A673 (cell line): ENCODE measurements around the gene DDX50. TPM values are rescaled to one million over a fixed set of nuclear protein-coding genes. Genes with fewer than 3 reads are reported as not detected.

Experiments used
- BruUV-seq: library from RNA; stranded (reverse); fragments of 400-500 nt; replicated peaks from 2 replicates; lab custom pipeline; 2021; lab: Mats Ljungman, UMichigan
- CTCF ChIA-PET: fragments of 300-600 bp; sonication (Branson Sonifier 250); formaldehyde crosslinking; loops from one replicate; lab custom pipeline; 2022; ENCODE audit warnings: antibody characterized with exemption; lab: Charles Lee
- POLR2A ChIA-PET: fragments of 300-600 bp; sonication (Branson Sonifier 250); formaldehyde crosslinking; loops from one replicate; lab custom pipeline; 2022; ENCODE audit warnings: antibody characterized with exemption; ENCODE audit not compliant: low non-redundant PET; lab: Charles Lee
- DNase-seq: peaks from one replicate; pipeline ENCODE4 v3.0.0-alpha.2; 2015; ENCODE audit warnings: low spot score
- H3K27ac ChIP-seq: fragments of 200-600 bp; sonication (generic); 2 replicates; pipeline ENCODE4 v1.5.1; 2016; ENCODE audit warnings: mixed run types, low read depth, mild to moderate bottlenecking, mixed read lengths, antibody characterized with exemption, low read length; ENCODE audit not compliant: poor library complexity, severe bottlenecking
- H3K27me3 ChIP-seq: fragments of 200-600 bp; sonication (generic); replicated peaks from 2 replicates; pipeline ENCODE4 v1.6.1; 2017; ENCODE audit warnings: mixed run types, low read depth, mild to moderate bottlenecking, mixed read lengths, antibody characterized with exemption, low read length; ENCODE audit not compliant: insufficient read depth, poor library complexity
- H3K36me3 ChIP-seq: fragments of 200-600 bp; sonication (generic); 2 replicates; pipeline ENCODE4 v1.6.1; 2016; ENCODE audit warnings: mixed run types, mild to moderate bottlenecking, mixed read lengths, antibody characterized with exemption, low read length; ENCODE audit not compliant: insufficient read depth, poor library complexity, severe bottlenecking
- H3K4me1 ChIP-seq: fragments of 200-600 bp; sonication (generic); 2 replicates; pipeline ENCODE4 v1.6.1; 2017; ENCODE audit warnings: mixed run types, mild to moderate bottlenecking, mixed read lengths, antibody characterized with exemption, low read length; ENCODE audit not compliant: insufficient read depth, poor library complexity, severe bottlenecking
- H3K4me3 ChIP-seq: fragments of 200-600 bp; sonication (generic); 2 replicates; pipeline ENCODE4 v1.5.1; 2016; ENCODE audit warnings: low read depth, mixed run types, mild to moderate bottlenecking, mixed read lengths, low read length; ENCODE audit not compliant: poor library complexity, severe bottlenecking
- H3K9me3 ChIP-seq: fragments of 200-600 bp; sonication (generic); 2 replicates; pipeline ENCODE4 v1.6.1; 2016; ENCODE audit warnings: mixed run types, low read depth, mild to moderate bottlenecking, mixed read lengths, antibody characterized with exemption, low read length; ENCODE audit not compliant: poor library complexity, severe bottlenecking
- CTCF ChIP-seq: fragments of 300-800, 200-600 bp; sonication (generic); conservative IDR thresholded peaks from 2 replicates; pipeline ENCODE4 v1.5.1; 2017; ENCODE audit warnings: low read depth, mild to moderate bottlenecking, antibody characterized with exemption, low read length, moderate library complexity, mixed read lengths
- EZH2 ChIP-seq: fragments of 200-600 bp; sonication (generic); IDR thresholded peaks from 2 replicates; pipeline ENCODE4 v1.6.1; 2017; ENCODE audit warnings: borderline replicate concordance, low read depth, mild to moderate bottlenecking, mixed read lengths, antibody characterized with exemption, low read length; ENCODE audit not compliant: poor library complexity, severe bottlenecking
- intact Hi-C: fragments of 100-400 bp; cut with micrococcal nuclease; formaldehyde crosslinking; loops from one replicate; pipeline ENCODE4 v1.10.0; 2022; ENCODE audit not compliant: unreplicated experiment
- total RNA-seq: library from RNA; stranded (reverse); gene quantifications from 2 replicates; pipeline ENCODE4 v1.2.3, GENCODE V29; 2021

The DDX50 gene
- total RNA-seq, 1 experiment from 2014 or later, result 46.1 TPM

GRCh38 chr10:68957284-68957615, 56.1 kb downstream of the DDX50 start:
- CTCF ChIA-PET, result no interaction called here
- Histone ChIP-seq H3K4me3 (peak overlapping the region; percentile 74), H3K36me3 (peaks cover 33% of the 10 kb centered on the region), H3K27ac (peak overlapping the region; percentile 86), H3K27me3 (no peaks in the 10 kb centered on the region), H3K9me3 (no peaks in the 10 kb centered on the region), H3K4me1 (no peaks in the 10 kb centered on the region)
- intact Hi-C loops, result loop anchor here (5.0 kb wide), 1 partner anchor 55 kb away; the partner anchor contains the start of gene DDX50
- DNase-seq, result no peak
- POLR2A ChIA-PET, result no interaction called here
- no TSS peak for BruUV-seq
- TF ChIP-seq EZH2 (no peak), CTCF (no peak)

- Histone ChIP-seq H3K27me3 (no peaks in the 10 kb centered on the region), H3K9me3 (no peaks in the 10 kb centered on the region), H3K27ac (peak overlapping the region; percentile 86), H3K4me3 (peak overlapping the region; percentile 74), H3K36me3 (peaks cover 37% of the 10 kb centered on the region), H3K4me1 (no peaks in the 10 kb centered on the region)
- BruUV-seq, result no TSS peak
- peak; percentile 22 for DNase-seq
- ChIA-PET POLR2A (no interaction called here), CTCF (no interaction called here)
- intact Hi-C loops, result loop anchor here (5.0 kb wide), 1 partner anchor 55 kb away; the partner anchor contains the start of gene DDX50
- TF ChIP-seq EZH2, result no peak
- TF ChIP-seq CTCF, result no peak
Measured at GRCh38 chr10:68957654-68958053, 56.5 kb downstream of the DDX50 start.

- DNase-seq, result no peak
- peaks cover 60% of the 10 kb centered on the region for H3K36me3 ChIP-seq
- H3K4me3 ChIP-seq, result no peak overlapping the region
- no peaks in the 10 kb centered on the region for H3K9me3 ChIP-seq
- intact Hi-C loops, result loop anchor here (5.0 kb wide), 1 partner anchor 58 kb away; the partner anchor contains the start of gene DDX50
- H3K27ac ChIP-seq, result no peak overlapping the region
- no peak for TF ChIP-seq EZH2
- no peak for TF ChIP-seq CTCF
- POLR2A ChIA-PET, result no interaction called here
- no peaks in the 10 kb centered on the region for H3K27me3 ChIP-seq
- CTCF ChIA-PET, result interaction anchor here (0.5 kb wide), 1 partner anchor 21 kb away, joined by 4 read pairs; no protein-coding TSS in a partner anchor
- BruUV-seq, result no TSS peak
- H3K4me1 ChIP-seq, result no peaks in the 10 kb centered on the region
Measured at GRCh38 chr10:68959695-68960527, 58.8 kb downstream of the DDX50 start.
